IMR-90 (cell line): ENCODE data around the gene SHC4. TPM values are rescaled to one million over a fixed set of nuclear protein-coding genes. Genes with fewer than 3 reads are reported as not detected.

Experiments
- ATAC-seq: fragments of 200-7000 bp; cut with Tn5 transposase; 2 replicates; pipeline ENCODE4 v1.9.1; 2020; ENCODE audit warnings: low read depth, mild to moderate bottlenecking, moderate library complexity
- BruUV-seq: library from RNA; stranded (reverse); fragments of 400-500 nt; replicated peaks from 2 replicates; lab custom pipeline; 2021; lab: Mats Ljungman, UMichigan
- CTCF ChIA-PET: fragments of 300-600 bp; formaldehyde crosslinking; extraction: SDS; loops from one replicate; lab custom pipeline; 2021; ENCODE audit warnings: antibody characterized with exemption; lab: Yijun Ruan, JAX
- POLR2A ChIA-PET: fragments of 300-600 bp; sonication (Branson Sonifier 250); formaldehyde crosslinking; loops from one replicate; lab custom pipeline; 2022; ENCODE audit warnings: antibody characterized with exemption; ENCODE audit not compliant: unreplicated experiment; lab: Charles Lee
- DNase-seq: peaks from one replicate; pipeline ENCODE4 v3.0.0; 2013
- H2AFZ ChIP-seq: replicated peaks from 2 replicates; pipeline ENCODE3; 2013; ENCODE audit warnings: low read length, mild to moderate bottlenecking; ENCODE audit not compliant: poor library complexity
- H2AK5ac ChIP-seq: 2 replicates; pipeline ENCODE4 v1.6.1; 2013; ENCODE audit warnings: low read depth, low read length, inconsistent platforms
- H2AK9ac ChIP-seq: replicated peaks from 2 replicates; pipeline ENCODE3; 2013; ENCODE audit warnings: mild to moderate bottlenecking, low read depth, low read length, moderate library complexity; ENCODE audit not compliant: poor library complexity
- H2BK120ac ChIP-seq: 2 replicates; pipeline ENCODE4 v1.6.1; 2013; ENCODE audit warnings: low read depth, low read length, inconsistent platforms
- H2BK15ac ChIP-seq: 3 replicates; pipeline ENCODE4 v1.6.1; 2013; ENCODE audit warnings: low read depth, low read length, inconsistent platforms
- H2BK20ac ChIP-seq: 2 replicates; pipeline ENCODE4 v1.6.1; 2013; ENCODE audit warnings: low read depth, mild to moderate bottlenecking, inconsistent platforms, low read length, moderate library complexity
- H2BK5ac ChIP-seq: 2 replicates; pipeline ENCODE4 v1.6.1; 2013; ENCODE audit warnings: mild to moderate bottlenecking, low read depth, low read length, inconsistent platforms; ENCODE audit not compliant: poor library complexity, severe bottlenecking
- H3K14ac ChIP-seq: replicated peaks from 2 replicates; pipeline ENCODE4 v1.6.1; 2013; ENCODE audit warnings: low read depth, low read length, inconsistent platforms
- H3K18ac ChIP-seq: 2 replicates; pipeline ENCODE4 v1.6.1; 2013; ENCODE audit warnings: low read depth, low read length, control low read depth
- H3K23ac ChIP-seq: 2 replicates; pipeline ENCODE4 v1.6.1; 2013; ENCODE audit warnings: low read depth, low read length, inconsistent platforms
- H3K27ac ChIP-seq: 2 replicates; pipeline ENCODE4 v1.5.1; 2013; ENCODE audit warnings: mild to moderate bottlenecking, control low read depth, low read length; ENCODE audit not compliant: insufficient read depth
- H3K27me3 ChIP-seq: 2 replicates; pipeline ENCODE4 v1.6.1; 2013; ENCODE audit warnings: low read length; ENCODE audit not compliant: control insufficient read depth, insufficient read depth
- H3K36me3 ChIP-seq: 2 replicates; pipeline ENCODE4 v1.6.1; 2013; ENCODE audit warnings: low read length, mixed read lengths; ENCODE audit not compliant: control insufficient read depth, insufficient read depth
- H3K4ac ChIP-seq: 2 replicates; pipeline ENCODE4 v1.6.1; 2013; ENCODE audit warnings: low read depth, low read length, inconsistent platforms
- H3K4me1 ChIP-seq: 2 replicates; pipeline ENCODE4 v1.6.1; 2013; ENCODE audit warnings: low read length, mixed read lengths; ENCODE audit not compliant: control insufficient read depth, insufficient read depth
- H3K4me2 ChIP-seq: 2 replicates; pipeline ENCODE4 v1.6.1; 2013; ENCODE audit warnings: low read depth, mild to moderate bottlenecking, control low read depth, low read length, moderate library complexity
- H3K4me3 ChIP-seq: 2 replicates; pipeline ENCODE4 v1.5.1; 2013; ENCODE audit warnings: low read depth, mild to moderate bottlenecking, control low read depth, low read length, moderate library complexity; ENCODE audit not compliant: insufficient read depth
- H3K56ac ChIP-seq: 2 replicates; pipeline ENCODE4 v1.6.1; 2013; ENCODE audit warnings: low read length, inconsistent platforms; ENCODE audit not compliant: insufficient read depth; ENCODE audit errors: extremely low read depth
- H3K79me1 ChIP-seq, 2 experiments: 2 replicates each; pipeline ENCODE4 v1.6.1; 2013; ENCODE audit warnings: low read length in 2 of 2, inconsistent platforms in 1 of 2, low read depth in 1 of 2
- H3K9ac ChIP-seq: 2 replicates; pipeline ENCODE4 v1.6.1; 2013; ENCODE audit warnings: low read depth, low read length, control low read depth
- H3K9me1 ChIP-seq: 2 replicates; pipeline ENCODE4 v1.6.1; 2013; ENCODE audit warnings: low read length, inconsistent platforms; ENCODE audit not compliant: insufficient read depth
- H3K9me3 ChIP-seq: 2 replicates; pipeline ENCODE4 v1.6.1; 2013; ENCODE audit warnings: low read length; ENCODE audit not compliant: control insufficient read depth, insufficient read depth
- H4K20me1 ChIP-seq: 2 replicates; pipeline ENCODE4 v1.6.1; 2013; ENCODE audit warnings: low read length, inconsistent platforms; ENCODE audit not compliant: insufficient read depth
- H4K5ac ChIP-seq: 2 replicates; pipeline ENCODE4 v1.6.1; 2013; ENCODE audit warnings: mild to moderate bottlenecking, low read depth, low read length, control low read depth
- H4K8ac ChIP-seq, 2 experiments: 2 replicates each; pipeline ENCODE4 v1.6.1; 2013; ENCODE audit warnings: low read depth in 2 of 2, low read length in 2 of 2, control low read depth in 1 of 2, inconsistent platforms in 1 of 2
- H4K91ac ChIP-seq: 2 replicates; pipeline ENCODE4 v1.6.1; 2013; ENCODE audit warnings: low read depth, low read length, inconsistent platforms; ENCODE audit not compliant: insufficient read depth
- BHLHE40 ChIP-seq: fragments of 150-350 bp; IDR thresholded peaks from 2 replicates; pipeline ENCODE4 v1.6.1; 2016; ENCODE audit warnings: mild to moderate bottlenecking, low read depth, low read length
- CEBPB ChIP-seq: IDR thresholded peaks from 2 replicates; pipeline ENCODE4 v1.6.1; 2012; ENCODE audit warnings: low read depth, low read length, improper control_type of control experiment
- CHD1 ChIP-seq: IDR thresholded peaks from 2 replicates; pipeline ENCODE4 v1.6.1; 2012; ENCODE audit warnings: low read depth, low read length, improper control_type of control experiment
- ELK1 ChIP-seq: fragments of 150-350 bp; IDR thresholded peaks from 2 replicates; pipeline ENCODE4 v1.6.1; 2016; ENCODE audit warnings: low read depth, mild to moderate bottlenecking, low read length, moderate library complexity, borderline replicate concordance
- FOS ChIP-seq: fragments of 150-350 bp; IDR thresholded peaks from 2 replicates; pipeline ENCODE4 v1.6.1; 2016; ENCODE audit warnings: low read depth, low read length
- MAFK ChIP-seq: IDR thresholded peaks from 2 replicates; pipeline ENCODE4 v1.6.1; 2012; ENCODE audit warnings: low read depth, low read length, improper control_type of control experiment
- MAZ ChIP-seq: IDR thresholded peaks from 2 replicates; pipeline ENCODE4 v1.6.1; 2012; ENCODE audit warnings: low read depth, mild to moderate bottlenecking, low read length, improper control_type of control experiment, moderate library complexity, borderline replicate concordance
- MXI1 ChIP-seq: IDR thresholded peaks from 2 replicates; pipeline ENCODE4 v1.6.1; 2012; ENCODE audit warnings: low read depth, mild to moderate bottlenecking, low read length, moderate library complexity, borderline replicate concordance
- NFE2L2 ChIP-seq: fragments of 150-350 bp; IDR thresholded peaks from 2 replicates; pipeline ENCODE4 v1.6.1; 2016; ENCODE audit warnings: low read depth, mild to moderate bottlenecking, low read length
- POLR2A ChIP-seq: IDR thresholded peaks from 2 replicates; pipeline ENCODE4 v1.6.1; 2012; ENCODE audit warnings: mild to moderate bottlenecking, low read depth, low read length
- RAD21 ChIP-seq: IDR thresholded peaks from 2 replicates; pipeline ENCODE4 v1.6.1; 2012; ENCODE audit warnings: low read length, improper control_type of control experiment
- RCOR1 ChIP-seq: IDR thresholded peaks from 2 replicates; pipeline ENCODE4 v1.6.1; 2012; ENCODE audit warnings: mild to moderate bottlenecking, low read length, improper control_type of control experiment; ENCODE audit not compliant: insufficient replicate concordance
- RFX5 ChIP-seq: IDR thresholded peaks from 2 replicates; pipeline ENCODE4 v1.8.0; 2012; ENCODE audit warnings: low read depth, mild to moderate bottlenecking, low read length, moderate library complexity
- SMC3 ChIP-seq: fragments of 150-350 bp; IDR thresholded peaks from 2 replicates; pipeline ENCODE4 v1.6.1; 2016; ENCODE audit warnings: low read depth, mild to moderate bottlenecking, antibody characterized with exemption, low read length, moderate library complexity
- dilution Hi-C: fragments of 300-500 bp; cut with HindIII; formaldehyde crosslinking; loops from one replicate; pipeline ENCODE4 v1.14.3; 2018; ENCODE audit warnings: low sequenced_read_pairs; ENCODE audit not compliant: unreplicated experiment
- in situ Hi-C: fragments of 300-500 bp; cut with MboI; formaldehyde crosslinking; loops from 3 replicates; pipeline ENCODE4 v1.14.3; 2019; ENCODE audit warnings: low sequenced_read_pairs, inconsistent platforms, mixed read lengths
- intact Hi-C: fragments of 100-400 bp; cut with micrococcal nuclease; formaldehyde crosslinking; loops from 2 replicates; pipeline ENCODE4 v1.10.0; 2022
- polyA plus RNA-seq, 3 experiments: library from polyadenylated mRNA; depleted of rRNA; stranded (reverse); fragments of >200 nt; gene quantifications; 2 replicates each; pipeline ENCODE4 v1.2.3, GENCODE V29; 2012; ENCODE audit warnings: low replicate concordance in 1 of 3
- total RNA-seq: library from RNA; depleted of rRNA; stranded (reverse); fragments of >200 nt; gene quantifications from 2 replicates; pipeline ENCODE4 v1.2.3, GENCODE V29; 2012
- TF ChIP-seq, protein P1 (sequence below): fragments of 150-350 bp; IDR thresholded peaks from 2 replicates; pipeline ENCODE4 v1.6.1; 2017; ENCODE audit warnings: mild to moderate bottlenecking, antibody characterized with exemption, low read length, low read depth
- TF ChIP-seq, protein P2 (sequence below): conservative IDR thresholded peaks from 2 replicates; pipeline ENCODE4 v1.5.1; 2012; ENCODE audit warnings: mild to moderate bottlenecking, low read depth, low read length, improper control_type of control experiment

SHC4 gene
- total and polyA plus RNA-seq, 2 of the 4 experiments (the other 2 are of a cell fraction), result 0.91 to 2.7 TPM

DNA sequence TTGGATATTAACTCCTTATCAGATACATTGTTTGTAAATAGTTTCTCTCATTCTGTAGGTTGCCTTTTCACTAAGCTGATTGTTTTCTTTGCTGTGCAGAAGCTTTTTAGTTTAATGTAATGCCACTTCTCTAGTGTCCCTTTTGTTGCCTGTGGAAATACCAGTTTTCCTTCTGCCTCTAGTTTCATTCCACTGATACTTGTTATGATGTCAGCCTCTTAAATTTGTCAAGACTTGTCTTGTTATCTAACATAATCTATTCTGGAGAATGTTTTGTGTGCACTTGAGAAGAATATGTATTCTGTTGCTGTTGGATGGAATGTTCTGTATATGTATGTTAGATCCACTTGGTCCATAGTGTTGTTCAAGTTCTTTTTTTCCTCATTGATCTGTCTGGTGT, 134.8 kb downstream of the SHC4 start:
- no peak overlapping the region for H3K23ac ChIP-seq
- H3K79me1 ChIP-seq, result no peaks in the 10 kb centered on the region
- intact Hi-C loops (no loop called here), dilution Hi-C loops (no loop called here), in situ Hi-C loops (no loop called here)
- no peak overlapping the region for H4K91ac ChIP-seq
- ATAC-seq, result no peak
- CTCF ChIA-PET, result no interaction called here
- H4K20me1 ChIP-seq, result no peaks in the 10 kb centered on the region
- DNase-seq, result no peak
- no peak overlapping the region for H2BK120ac ChIP-seq
- H2BK5ac ChIP-seq, result no peak overlapping the region
- H3K27me3 ChIP-seq, result no peaks in the 10 kb centered on the region
- BruUV-seq, result no TSS peak
- H3K9me1 ChIP-seq, result no peaks in the 10 kb centered on the region
- H3K9ac ChIP-seq, result no peak overlapping the region
- no peak overlapping the region for H3K4me3 ChIP-seq
- H2BK20ac ChIP-seq, result no peak overlapping the region
- no peak overlapping the region for H2AFZ ChIP-seq
- peaks cover 2% of the 10 kb centered on the region for H3K36me3 ChIP-seq
- peaks cover 5% of the 10 kb centered on the region; the same call in 1 of the 2 replicates for H3K9me3 ChIP-seq
- H3K18ac ChIP-seq, result no peak overlapping the region
- no peak overlapping the region for H2AK9ac ChIP-seq
- POLR2A ChIA-PET, result interaction anchor here (0.6 kb wide), 1 partner anchor 178 kb away, joined by 3 read pairs; no protein-coding TSS in a partner anchor
- no peak overlapping the region for H3K4me2 ChIP-seq
- H4K8ac ChIP-seq, result no peak overlapping the region
- H2AK5ac ChIP-seq, result no peak overlapping the region
- no peak overlapping the region for H4K5ac ChIP-seq
- no peak overlapping the region for H3K14ac ChIP-seq
- no peak overlapping the region for H3K56ac ChIP-seq
- H3K4ac ChIP-seq, result no peak overlapping the region
- no peak overlapping the region for H2BK15ac ChIP-seq
- no peaks in the 10 kb centered on the region for H3K4me1 ChIP-seq
- TF ChIP-seq ELK1 (no peak), FOS (no peak), RAD21 (no peak), NFE2L2 (no peak), RFX5 (no peak), RCOR1 (no peak), SMC3 (no peak), MAZ (no peak), BHLHE40 (no peak), POLR2A (no peak), CEBPB (no peak), MAFK (no peak), CHD1 (no peak), MXI1 (no peak)
- TF ChIP-seq, protein P1, sequence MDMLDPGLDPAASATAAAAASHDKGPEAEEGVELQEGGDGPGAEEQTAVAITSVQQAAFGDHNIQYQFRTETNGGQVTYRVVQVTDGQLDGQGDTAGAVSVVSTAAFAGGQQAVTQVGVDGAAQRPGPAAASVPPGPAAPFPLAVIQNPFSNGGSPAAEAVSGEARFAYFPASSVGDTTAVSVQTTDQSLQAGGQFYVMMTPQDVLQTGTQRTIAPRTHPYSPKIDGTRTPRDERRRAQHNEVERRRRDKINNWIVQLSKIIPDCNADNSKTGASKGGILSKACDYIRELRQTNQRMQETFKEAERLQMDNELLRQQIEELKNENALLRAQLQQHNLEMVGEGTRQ, result no peak
- TF ChIP-seq, protein P2, sequence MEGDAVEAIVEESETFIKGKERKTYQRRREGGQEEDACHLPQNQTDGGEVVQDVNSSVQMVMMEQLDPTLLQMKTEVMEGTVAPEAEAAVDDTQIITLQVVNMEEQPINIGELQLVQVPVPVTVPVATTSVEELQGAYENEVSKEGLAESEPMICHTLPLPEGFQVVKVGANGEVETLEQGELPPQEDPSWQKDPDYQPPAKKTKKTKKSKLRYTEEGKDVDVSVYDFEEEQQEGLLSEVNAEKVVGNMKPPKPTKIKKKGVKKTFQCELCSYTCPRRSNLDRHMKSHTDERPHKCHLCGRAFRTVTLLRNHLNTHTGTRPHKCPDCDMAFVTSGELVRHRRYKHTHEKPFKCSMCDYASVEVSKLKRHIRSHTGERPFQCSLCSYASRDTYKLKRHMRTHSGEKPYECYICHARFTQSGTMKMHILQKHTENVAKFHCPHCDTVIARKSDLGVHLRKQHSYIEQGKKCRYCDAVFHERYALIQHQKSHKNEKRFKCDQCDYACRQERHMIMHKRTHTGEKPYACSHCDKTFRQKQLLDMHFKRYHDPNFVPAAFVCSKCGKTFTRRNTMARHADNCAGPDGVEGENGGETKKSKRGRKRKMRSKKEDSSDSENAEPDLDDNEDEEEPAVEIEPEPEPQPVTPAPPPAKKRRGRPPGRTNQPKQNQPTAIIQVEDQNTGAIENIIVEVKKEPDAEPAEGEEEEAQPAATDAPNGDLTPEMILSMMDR, result no peak
- H3K27ac ChIP-seq, result no peak overlapping the region
